HEK293 (cell line): Measurements from ENCODE around the gene RITA1.

Experiments used
- ATF2 ChIP-seq: fragments of 450-650 bp; formaldehyde crosslinking; IDR thresholded peaks from 2 replicates; pipeline ENCODE4 v1.5.1; 2016; ENCODE audit warnings: missing biosample characterization, missing genetic modification characterization, low read depth
- REST ChIP-seq: fragments of 450-650 bp; formaldehyde crosslinking; IDR thresholded peaks from 2 replicates; pipeline ENCODE4 v1.5.1; 2016; ENCODE audit warnings: missing biosample characterization, missing genetic modification characterization
- ZEB2 ChIP-seq: fragments of 450-650 bp; formaldehyde crosslinking; IDR thresholded peaks from 2 replicates; pipeline ENCODE4 v1.5.1; 2016; ENCODE audit warnings: missing biosample characterization, missing genetic modification characterization
- ZNF398 ChIP-seq: fragments of 450-650 bp; formaldehyde crosslinking; IDR thresholded peaks from 2 replicates; pipeline ENCODE4 v1.5.1; 2017; ENCODE audit warnings: missing biosample characterization, missing genetic modification characterization
- TF ChIP-seq, protein P1 (sequence below): fragments of 450-650 bp; formaldehyde crosslinking; IDR thresholded peaks from 2 replicates; pipeline ENCODE4 v1.5.1; 2016; ENCODE audit warnings: missing biosample characterization, missing genetic modification characterization
- TF ChIP-seq, protein P2 (sequence below): fragments of 450-650 bp; IDR thresholded peaks from 2 replicates; pipeline ENCODE4 v1.5.1; 2018; ENCODE audit warnings: missing biosample characterization, missing genetic modification characterization

GRCh38 chr12:113231235-113232088 is 45.9 kb downstream of the RITA1 start:
- TF ChIP-seq ZEB2 (tag by site-specific recombination): no peak
- TF ChIP-seq REST: no peak
- TF ChIP-seq, protein P1, sequence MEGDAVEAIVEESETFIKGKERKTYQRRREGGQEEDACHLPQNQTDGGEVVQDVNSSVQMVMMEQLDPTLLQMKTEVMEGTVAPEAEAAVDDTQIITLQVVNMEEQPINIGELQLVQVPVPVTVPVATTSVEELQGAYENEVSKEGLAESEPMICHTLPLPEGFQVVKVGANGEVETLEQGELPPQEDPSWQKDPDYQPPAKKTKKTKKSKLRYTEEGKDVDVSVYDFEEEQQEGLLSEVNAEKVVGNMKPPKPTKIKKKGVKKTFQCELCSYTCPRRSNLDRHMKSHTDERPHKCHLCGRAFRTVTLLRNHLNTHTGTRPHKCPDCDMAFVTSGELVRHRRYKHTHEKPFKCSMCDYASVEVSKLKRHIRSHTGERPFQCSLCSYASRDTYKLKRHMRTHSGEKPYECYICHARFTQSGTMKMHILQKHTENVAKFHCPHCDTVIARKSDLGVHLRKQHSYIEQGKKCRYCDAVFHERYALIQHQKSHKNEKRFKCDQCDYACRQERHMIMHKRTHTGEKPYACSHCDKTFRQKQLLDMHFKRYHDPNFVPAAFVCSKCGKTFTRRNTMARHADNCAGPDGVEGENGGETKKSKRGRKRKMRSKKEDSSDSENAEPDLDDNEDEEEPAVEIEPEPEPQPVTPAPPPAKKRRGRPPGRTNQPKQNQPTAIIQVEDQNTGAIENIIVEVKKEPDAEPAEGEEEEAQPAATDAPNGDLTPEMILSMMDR (tag by site-specific recombination): no peak
- TF ChIP-seq, protein P2, sequence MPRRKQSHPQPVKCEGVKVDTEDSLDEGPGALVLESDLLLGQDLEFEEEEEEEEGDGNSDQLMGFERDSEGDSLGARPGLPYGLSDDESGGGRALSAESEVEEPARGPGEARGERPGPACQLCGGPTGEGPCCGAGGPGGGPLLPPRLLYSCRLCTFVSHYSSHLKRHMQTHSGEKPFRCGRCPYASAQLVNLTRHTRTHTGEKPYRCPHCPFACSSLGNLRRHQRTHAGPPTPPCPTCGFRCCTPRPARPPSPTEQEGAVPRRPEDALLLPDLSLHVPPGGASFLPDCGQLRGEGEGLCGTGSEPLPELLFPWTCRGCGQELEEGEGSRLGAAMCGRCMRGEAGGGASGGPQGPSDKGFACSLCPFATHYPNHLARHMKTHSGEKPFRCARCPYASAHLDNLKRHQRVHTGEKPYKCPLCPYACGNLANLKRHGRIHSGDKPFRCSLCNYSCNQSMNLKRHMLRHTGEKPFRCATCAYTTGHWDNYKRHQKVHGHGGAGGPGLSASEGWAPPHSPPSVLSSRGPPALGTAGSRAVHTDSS (tag by site-specific recombination): no peak
- no peak for TF ChIP-seq ATF2 (tag by site-specific recombination)
- no peak for TF ChIP-seq ZNF398
